ENCODE data around the gene PSPH.

- TF ChIP-seq CTCF (conservative IDR thresholded peaks at IDR 0.05) (no peak), EZH2 (IDR thresholded peaks at IDR 0.05; ENCODE audit: low read depth) (no peak)
Measured at GRCh38 chr7:55996856-55997500, 54.3 kb downstream of the PSPH start.
